Adrenal gland (tissue), 12 donors: Measurements from ENCODE around the gene SMCO4. TPM values are rescaled to one million over a fixed set of nuclear protein-coding genes. Genes with fewer than 3 reads are reported as not detected.
"Not testable (repeated sequence)": the region's sequence is repeated elsewhere in the genome, so short reads cannot be mapped to it uniquely, and the experiment has no call there.

Experiments
- DNase-seq, 7 donors: peaks; one replicate each; pipeline ENCODE4 v3.0.0-alpha.2; 2019 to 2020
- H3K27ac ChIP-seq, 5 donors: fragments of 200-600 bp; sonication (generic) in 4 of 5; 1 replicate in 3 of 5; 2 replicates in 2 of 5; pipeline versions ENCODE4 v1.5.1 to v1.8.0; 2016 to 2020; ENCODE audit warnings: mild to moderate bottlenecking in 1 of 5
- H3K27me3 ChIP-seq: fragments of 200-600 bp; 2 replicates; pipeline ENCODE4 v1.8.0; 2021
- H3K36me3 ChIP-seq, 2 donors: fragments of 200-600 bp; replicated peaks in 1 of 2; 1 replicate in 1 of 2; 2 replicates in 1 of 2; pipeline versions ENCODE4 v1.5.1 to v1.8.0; 2018 to 2022
- H3K4me1 ChIP-seq, 2 donors: fragments of 200-600 bp; replicated peaks in 1 of 2; 1 replicate in 1 of 2; 2 replicates in 1 of 2; pipeline versions ENCODE4 v1.5.1 to v1.8.0; 2018 to 2021
- H3K4me3 ChIP-seq, 4 donors: fragments of 200-600 bp; sonication (generic) in 3 of 4; one replicate each; pipeline ENCODE4 v1.5.1; 2016 to 2018
- H3K9me3 ChIP-seq, 3 donors: fragments of 200-600 bp; sonication (generic) in 1 of 3; replicated peaks in 1 of 3; 1 replicate in 2 of 3; 2 replicates in 1 of 3; pipeline versions ENCODE4 v1.5.1 to v1.8.0; 2016 to 2021
- POLR2A ChIP-seq, 2 donors: fragments of 450-650 bp; IDR thresholded peaks; one replicate each; pipeline ENCODE4 v1.6.1; 2017; ENCODE audit warnings: antibody characterized with exemption in 2 of 2, mild to moderate bottlenecking in 2 of 2, moderate library complexity in 1 of 2
- WGBS, 4 donors: extraction: QIAGEN DNeasy Blood & Tissue Kit in 2 of 4; methylation state at CpG; one replicate each; pipeline versions ENCODE4 v1.1.5 to v1.1.7; 2013 to 2017; 5-methylcytosine and 5-hydroxymethylcytosine counted together
- intact Hi-C, 2 donors: fragments of 100-400 bp; cut with DNase I; formaldehyde crosslinking; loops; one replicate each; pipeline versions ENCODE4 v1.14.1 to v1.15.0; 2022 to 2023
- polyA plus RNA-seq, 3 donors: library from polyadenylated mRNA; stranded (reverse); fragments of 200-250 nt in 2 of 3; fragments of 350-450 nt in 1 of 3; fragmentation: Illumina TruSeq in 1 of 3; extraction: RNeasy Lipid Tissue Mini Kit (QIAGEN cat#74804) in 1 of 3; gene quantifications; one replicate each; pipeline ENCODE4 v1.2.3, GENCODE V29; 2013 to 2014
- total RNA-seq, 9 donors: library from RNA; depleted of rRNA in 4 of 9; stranded (reverse); fragments of >200 nt in 4 of 9; fragments of 120-200 nt in 1 of 9; fragmentation: NEBNext Ultra II Directional in 1 of 9; extraction: Animal tissue kit (Norgen Biotek cat#: 25700) in 1 of 9; gene quantifications; one replicate each; pipeline versions ENCODE4 v1.1.0 to v1.2.4, GENCODE V29; 2013 to 2023
- TF ChIP-seq, protein P1 (sequence below), 6 experiments: fragments of 450-650 bp in 4 of 6; fragments of 200-600 bp in 2 of 6; sonication (generic) in 1 of 6; IDR thresholded peaks; 1 replicate in 5 of 6; 2 replicates in 1 of 6; pipeline versions ENCODE4 v1.5.1 to v1.8.0; 2016 to 2021; ENCODE audit warnings: antibody characterized with exemption in 6 of 6, mild to moderate bottlenecking in 2 of 6, moderate library complexity in 1 of 6
- donor health status: healthy with polysubstance abuse.
- donor health status: Bipolar disorder and iron deficiency.
- donor health status: DM: yes; HTN: yes; CAD: no.
- donor health status: DM: no; HTN: no; CAD: no.
- donor health status: DM: no; HTN: no; CAD: no.
- donor health status: DM: yes; HTN: yes; CAD: no.

Gene SMCO4
- total and polyA plus RNA-seq, 12 donors: 23.2 to 108 (median 73.2) TPM

GRCh38 chr11:93587858-93588581 lies 44.8 kb upstream of the SMCO4 start:
- no peak for DNase-seq
- no peak overlapping the region for H3K4me3 ChIP-seq
- H3K4me1 ChIP-seq: no peaks in the 10 kb centered on the region
- H3K27me3 ChIP-seq: no peaks in the 10 kb centered on the region
- no peaks in the 10 kb centered on the region for H3K36me3 ChIP-seq
- H3K27ac ChIP-seq: no peak overlapping the region
- TF ChIP-seq POLR2A (IDR thresholded peaks at IDR 0.05): no peak
- TF ChIP-seq, protein P1, sequence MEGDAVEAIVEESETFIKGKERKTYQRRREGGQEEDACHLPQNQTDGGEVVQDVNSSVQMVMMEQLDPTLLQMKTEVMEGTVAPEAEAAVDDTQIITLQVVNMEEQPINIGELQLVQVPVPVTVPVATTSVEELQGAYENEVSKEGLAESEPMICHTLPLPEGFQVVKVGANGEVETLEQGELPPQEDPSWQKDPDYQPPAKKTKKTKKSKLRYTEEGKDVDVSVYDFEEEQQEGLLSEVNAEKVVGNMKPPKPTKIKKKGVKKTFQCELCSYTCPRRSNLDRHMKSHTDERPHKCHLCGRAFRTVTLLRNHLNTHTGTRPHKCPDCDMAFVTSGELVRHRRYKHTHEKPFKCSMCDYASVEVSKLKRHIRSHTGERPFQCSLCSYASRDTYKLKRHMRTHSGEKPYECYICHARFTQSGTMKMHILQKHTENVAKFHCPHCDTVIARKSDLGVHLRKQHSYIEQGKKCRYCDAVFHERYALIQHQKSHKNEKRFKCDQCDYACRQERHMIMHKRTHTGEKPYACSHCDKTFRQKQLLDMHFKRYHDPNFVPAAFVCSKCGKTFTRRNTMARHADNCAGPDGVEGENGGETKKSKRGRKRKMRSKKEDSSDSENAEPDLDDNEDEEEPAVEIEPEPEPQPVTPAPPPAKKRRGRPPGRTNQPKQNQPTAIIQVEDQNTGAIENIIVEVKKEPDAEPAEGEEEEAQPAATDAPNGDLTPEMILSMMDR (IDR thresholded peaks at IDR 0.05): no peak
- WGBS, 4 donors: 83 to 88% (median 87%) methylated on average over 8 of the region's 8 CpGs
- peaks cover 0 to 4% (median 0%) of the 10 kb centered on the region in 3 donors for H3K9me3 ChIP-seq
- intact Hi-C loops: no loop called here

DNA sequence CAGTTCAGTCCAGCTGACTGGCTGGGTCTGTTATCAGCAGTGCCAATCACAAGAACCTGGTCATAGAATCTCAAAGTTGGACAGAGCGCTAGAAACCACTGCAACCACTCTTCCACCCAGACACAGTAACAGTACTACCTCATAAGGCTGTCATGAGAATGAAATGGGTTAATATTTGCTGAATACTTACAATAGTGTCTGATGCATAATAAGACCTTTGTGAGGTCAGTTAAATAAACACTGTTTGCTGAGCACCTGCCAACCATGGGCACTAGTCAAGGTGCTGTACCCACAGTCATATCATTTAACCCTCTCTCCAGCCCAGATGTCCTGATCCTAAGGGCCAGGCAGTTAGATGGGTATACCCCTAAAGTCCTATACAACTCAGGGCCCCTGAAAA lies 44.2 kb upstream of the SMCO4 start:
- H3K36me3 ChIP-seq, H3K27ac ChIP-seq, H3K9me3 ChIP-seq, H3K27me3 ChIP-seq, H3K4me1 ChIP-seq, DNase-seq, H3K4me3 ChIP-seq, intact Hi-C loops: not testable (repeated sequence)
- WGBS, 4 donors: 96 to 100% (median 99%) methylated on average over 1 of the region's 1 CpG

- H3K27ac ChIP-seq: no peak overlapping the region
- intact Hi-C loops: no loop called here
- H3K4me1 ChIP-seq: no peaks in the 10 kb centered on the region
- no peaks in the 10 kb centered on the region for H3K27me3 ChIP-seq
- no peaks in the 10 kb centered on the region for H3K36me3 ChIP-seq
- H3K9me3 ChIP-seq: peaks cover 0 to 4% (median 0%) of the 10 kb centered on the region in 3 donors
- TF ChIP-seq, protein P1 (IDR thresholded peaks at IDR 0.05): no peak
- no peak for TF ChIP-seq POLR2A (IDR thresholded peaks at IDR 0.05)
- H3K4me3 ChIP-seq: no peak overlapping the region
- DNase-seq: peak in 5 of 7 donors; percentile 24 to 73 (median 64)
Measured at GRCh38 chr11:93585758-93586157, 42.6 kb upstream of the SMCO4 start.

GRCh38 chr11:93583490-93583889 lies 40.3 kb upstream of the SMCO4 start:
- H3K4me1 ChIP-seq: no peaks in the 10 kb centered on the region

More at GRCh38 chr11:93583490-93583889, 40.3 kb upstream of the SMCO4 start:
- Histone ChIP-seq H3K36me3 (no peaks in the 10 kb centered on the region), H3K9me3 (peaks cover 0 to 4% (median 0%) of the 10 kb centered on the region in 3 donors), H3K27me3 (no peaks in the 10 kb centered on the region), H3K4me3 (no peak overlapping the region), H3K27ac (no peak overlapping the region)
- DNase-seq: no peak
- TF ChIP-seq, protein P1 (IDR thresholded peaks at IDR 0.05): no peak
- TF ChIP-seq POLR2A (IDR thresholded peaks at IDR 0.05): no peak
- intact Hi-C loops: no loop called here
